CD1c-positive myeloid dendritic cell (primary cell): ENCODE measurements around the gene TOMM5.

Source experiments
- DNase-seq: peaks from one replicate; pipeline ENCODE4 v3.0.0-alpha.2; 2016; ENCODE audit errors: extremely low spot score

The TOMM5 gene

DNA sequence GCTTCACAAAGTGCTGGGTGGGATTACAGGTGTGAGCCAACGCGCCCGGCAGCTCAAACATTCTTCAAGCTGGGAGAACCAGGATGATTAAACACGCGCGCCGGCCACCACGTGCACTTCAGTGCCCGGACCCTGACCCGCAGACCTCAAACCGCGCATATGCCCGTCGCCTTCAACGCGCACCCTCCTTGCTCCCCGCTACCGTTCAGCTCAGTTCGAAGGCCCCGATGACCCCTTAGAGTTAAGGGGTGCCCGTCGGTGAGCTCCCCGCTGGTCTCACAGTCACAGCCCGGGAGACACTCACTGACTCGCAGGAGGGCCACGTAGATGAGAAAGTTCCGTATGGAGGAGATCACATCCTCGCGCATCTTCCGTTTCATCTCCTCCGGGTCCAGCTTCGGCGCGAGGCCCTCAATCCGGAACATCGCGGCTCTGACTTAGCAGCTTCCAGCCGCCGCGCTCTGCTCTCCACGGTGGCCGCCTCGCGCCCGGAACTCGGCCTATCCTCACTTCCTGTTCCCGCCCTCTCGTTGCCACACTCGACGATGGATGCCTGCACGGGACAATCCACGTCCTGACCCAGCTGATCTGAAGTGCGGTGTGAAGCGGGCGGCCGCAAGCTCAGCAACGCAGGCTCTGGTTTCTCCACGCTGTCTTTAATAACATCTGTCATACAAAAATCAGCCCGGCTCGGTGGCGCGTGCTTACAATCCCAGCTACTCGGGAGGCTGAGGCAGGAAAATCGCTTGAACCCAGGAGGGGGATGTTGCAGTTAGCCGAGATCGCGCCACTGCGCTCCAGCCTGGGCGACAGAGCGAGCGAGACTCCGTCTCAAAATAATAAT lies at the start of gene TOMM5:
TOMM5 (minus strand) TSS at position 490 of the 844 bp plus-strand sequence; CDS start at position 425, 65 bp downstream.
- DNase-seq: peak; percentile 94

DNA sequence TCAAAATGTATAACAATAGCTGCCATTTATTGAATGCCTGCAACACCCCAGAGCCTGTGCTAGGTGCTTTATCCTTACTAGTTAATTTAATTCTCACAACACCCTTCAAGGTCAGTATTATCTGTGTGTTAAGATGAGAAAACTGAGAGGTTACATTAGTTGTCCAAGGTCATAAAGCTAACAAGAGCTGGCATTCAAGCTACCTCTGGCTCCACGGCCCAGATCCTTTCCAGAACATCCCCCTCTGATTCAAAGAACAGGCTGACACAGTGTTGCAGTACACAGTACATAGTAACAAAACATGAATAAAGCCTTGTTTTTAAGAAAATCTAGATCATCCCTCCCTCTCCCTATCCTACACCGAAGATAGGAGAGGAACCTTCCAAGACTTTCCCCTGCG lies 48.9 kb upstream of the TOMM5 start:
- DNase-seq: no peak

DNA sequence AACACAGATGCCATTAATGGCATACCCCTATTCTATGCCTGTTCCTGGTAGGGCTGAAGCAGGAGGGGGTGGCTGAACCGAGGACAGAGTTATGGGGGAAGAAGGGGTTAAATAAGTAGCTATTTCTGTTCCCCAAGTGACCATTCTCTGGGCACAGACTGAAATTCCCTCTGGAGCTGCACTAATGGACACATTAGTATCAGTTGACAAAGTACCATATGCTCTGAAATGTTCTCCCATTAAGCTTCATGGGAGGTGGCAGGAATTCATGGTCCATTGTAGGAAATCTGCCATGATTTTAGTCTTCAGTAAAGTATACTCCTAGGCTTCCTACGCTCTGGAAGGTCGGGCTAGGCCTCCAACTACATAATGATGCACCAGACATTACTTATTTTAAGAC lies 47.8 kb upstream of the TOMM5 start:
- no peak for DNase-seq

DNA sequence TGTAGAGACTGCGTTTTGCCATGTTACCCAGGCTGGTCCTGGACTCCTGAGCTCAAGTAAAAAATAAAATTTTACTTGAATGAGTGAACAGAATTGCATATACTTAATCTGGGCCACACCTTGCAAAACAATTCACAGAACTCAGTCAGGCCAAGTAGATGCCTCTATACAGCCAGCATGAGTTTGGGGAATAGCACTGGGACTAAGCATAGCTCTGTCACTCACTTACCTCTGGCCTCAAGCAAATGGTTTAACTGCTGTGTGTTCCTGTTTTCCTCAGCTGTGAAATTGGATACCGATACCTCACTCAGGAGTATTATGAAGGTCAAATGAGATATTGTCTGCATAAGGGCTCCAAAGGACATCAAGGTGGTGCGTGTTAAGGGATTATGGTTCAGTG lies 47.4 kb upstream of the TOMM5 start:
- no peak for DNase-seq

DNA sequence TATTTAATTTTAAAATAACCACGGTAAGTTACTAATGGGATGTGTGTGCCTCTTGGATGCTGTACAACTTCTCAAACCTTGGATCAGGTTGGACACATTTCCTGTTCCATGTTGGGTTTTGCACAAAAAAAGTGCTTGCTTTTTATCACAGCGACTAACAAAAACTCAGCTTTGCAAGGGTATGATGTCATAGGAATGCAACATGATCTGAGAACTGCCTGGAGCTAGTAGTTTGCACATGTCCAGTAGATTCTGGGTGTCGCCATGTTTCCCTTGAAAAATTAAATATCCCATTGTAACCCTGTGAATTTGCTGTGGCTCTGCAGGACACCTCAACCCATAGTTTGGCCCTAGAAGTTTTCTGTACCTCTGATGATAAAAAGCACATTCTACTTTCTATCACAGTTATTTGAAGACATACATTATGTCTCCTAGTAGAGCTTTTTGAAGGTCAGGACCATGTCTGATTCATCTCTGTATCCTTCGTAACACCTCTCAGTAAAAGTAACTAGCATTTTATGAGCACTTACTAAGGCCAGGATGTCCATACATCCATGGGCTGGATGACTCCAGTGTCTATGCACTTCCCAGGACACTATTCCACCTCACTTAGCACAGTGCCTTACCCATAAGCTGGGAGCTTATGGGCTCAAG lies 46.8 kb upstream of the TOMM5 start:
- no peak for DNase-seq

DNA sequence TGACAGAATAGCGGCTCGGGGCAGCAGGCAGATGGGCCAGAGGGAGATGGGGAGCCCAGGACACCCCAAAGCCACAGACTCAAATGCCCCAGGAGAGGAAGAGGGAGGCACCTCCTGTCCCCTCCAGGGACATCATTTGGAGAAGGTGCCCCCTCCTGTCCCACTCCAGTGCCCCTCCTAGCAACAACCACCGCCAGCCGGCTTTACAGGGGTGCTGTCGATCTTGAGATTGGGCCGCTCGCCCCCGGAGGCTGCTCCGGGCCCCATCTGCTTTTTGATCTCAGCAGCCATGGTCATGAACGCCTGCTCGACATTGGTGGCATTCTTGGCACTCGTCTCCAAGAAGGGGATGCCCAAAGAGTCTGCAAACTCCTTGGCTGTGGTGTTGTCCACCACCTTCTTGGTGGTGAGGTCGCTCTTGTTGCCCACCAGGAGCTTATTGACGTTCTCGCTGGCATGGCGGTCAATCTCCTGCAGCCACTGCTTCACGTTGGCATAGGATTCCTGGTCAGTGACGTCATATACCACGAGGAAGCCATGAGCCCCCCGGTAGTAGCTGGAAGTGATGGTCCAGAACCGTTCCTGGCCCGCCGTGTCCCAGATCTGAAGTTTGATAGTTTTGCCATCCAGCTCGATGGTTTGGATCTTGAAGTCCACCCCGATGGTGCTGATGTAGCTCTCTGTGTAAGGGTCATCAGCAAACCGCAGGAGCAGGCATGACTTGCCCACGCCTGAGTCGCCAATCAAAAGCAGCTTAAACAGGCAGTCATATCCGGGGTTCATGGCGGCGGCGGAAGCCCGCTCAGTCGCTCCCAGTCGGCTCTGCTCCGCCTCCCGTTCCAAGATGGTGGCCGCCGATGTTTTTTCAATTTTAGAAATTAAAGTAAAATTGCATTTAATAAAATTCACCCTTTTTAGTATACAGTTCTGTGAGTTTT lies 44.4 kb upstream of the TOMM5 start:
- no peak for DNase-seq

DNA sequence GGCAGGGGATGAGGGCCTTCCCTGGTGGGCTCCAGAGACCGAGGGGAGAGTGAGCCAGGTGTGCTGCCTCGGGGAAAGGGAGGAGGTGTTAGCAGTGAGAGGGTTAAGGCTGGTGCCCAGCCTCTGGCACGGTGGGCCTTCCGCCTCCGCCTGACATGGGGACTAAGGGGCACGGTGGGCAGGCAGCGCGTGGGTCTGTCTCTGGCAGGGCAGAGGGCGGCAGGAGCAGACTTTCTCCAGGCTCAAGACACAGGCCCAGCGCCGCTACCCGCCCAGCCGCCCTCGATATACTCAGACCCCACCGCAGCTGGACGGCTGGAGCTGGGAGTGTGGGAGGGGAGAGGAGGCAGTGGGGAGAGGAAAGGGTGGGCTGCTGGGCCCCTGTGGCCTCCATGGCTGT lies 43.4 kb upstream of the TOMM5 start:
- no peak for DNase-seq

DNA sequence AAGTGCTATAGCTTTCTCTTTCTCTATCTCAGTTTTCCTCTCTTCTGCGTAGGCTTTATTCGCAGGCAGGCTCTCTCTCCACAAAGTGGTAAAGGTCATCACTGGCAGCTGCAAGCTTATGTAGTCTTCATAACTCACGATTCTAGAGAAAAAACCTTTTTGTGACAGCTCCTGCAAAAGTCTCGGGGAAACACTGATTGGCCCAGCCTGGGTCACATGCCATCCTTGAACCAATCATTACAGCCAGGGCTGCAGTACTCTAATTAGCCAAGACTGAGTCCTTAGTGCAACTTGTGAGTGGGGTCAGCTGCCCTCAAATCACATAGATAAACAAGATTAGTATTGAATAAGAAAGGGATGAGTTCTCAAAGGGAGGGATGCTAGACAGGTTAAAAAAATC lies 40.1 kb upstream of the TOMM5 start:
- DNase-seq: no peak

DNA sequence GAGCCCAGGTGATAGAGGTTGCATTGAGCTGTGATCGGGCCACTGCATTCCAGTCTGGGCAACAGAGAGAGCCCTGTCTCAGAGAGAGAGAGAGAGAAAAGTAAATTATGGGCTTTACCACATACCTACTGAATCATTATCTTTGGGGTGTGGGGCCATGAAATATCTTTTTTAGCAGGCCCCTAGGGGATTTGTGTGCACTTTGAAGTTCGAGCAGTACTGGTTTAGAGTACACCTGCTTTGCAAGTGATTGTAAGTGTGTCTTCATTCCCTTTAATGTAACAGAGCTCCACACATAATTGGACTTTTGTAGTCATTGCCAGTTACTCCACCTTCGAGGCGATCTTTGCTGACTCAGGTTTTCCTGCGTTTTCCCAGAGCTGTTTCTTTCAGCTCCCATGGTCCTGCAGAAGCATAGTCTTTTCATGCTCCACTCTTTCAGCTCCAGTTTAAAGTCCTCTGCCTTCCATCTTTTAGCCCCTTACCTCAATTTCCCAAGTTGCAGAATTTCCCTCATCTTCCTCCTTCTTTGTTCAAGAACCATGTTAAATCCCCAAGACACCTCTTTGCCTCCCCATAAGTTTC lies 34.4 kb upstream of the TOMM5 start:
- no peak for DNase-seq

DNA sequence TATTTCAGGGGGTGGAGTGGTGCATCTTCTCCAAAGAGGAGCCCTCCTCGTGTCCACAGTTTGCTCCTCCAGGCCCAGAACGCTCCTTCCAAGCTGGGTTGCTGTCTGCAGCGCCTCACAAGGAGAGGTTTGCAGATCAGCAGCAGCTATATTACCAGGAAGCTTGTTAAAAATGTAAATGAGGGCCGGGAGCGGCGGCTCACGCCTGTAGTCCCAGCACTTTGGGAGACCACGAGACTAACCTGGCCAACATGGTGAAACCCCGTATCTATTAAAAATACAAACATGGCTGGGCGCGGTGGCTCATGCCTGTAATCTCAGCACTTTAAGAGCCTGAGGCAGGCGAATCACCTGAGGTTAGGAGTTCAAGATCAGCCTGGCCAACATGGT lies 33.4 kb upstream of the TOMM5 start:
- DNase-seq: no peak

DNA sequence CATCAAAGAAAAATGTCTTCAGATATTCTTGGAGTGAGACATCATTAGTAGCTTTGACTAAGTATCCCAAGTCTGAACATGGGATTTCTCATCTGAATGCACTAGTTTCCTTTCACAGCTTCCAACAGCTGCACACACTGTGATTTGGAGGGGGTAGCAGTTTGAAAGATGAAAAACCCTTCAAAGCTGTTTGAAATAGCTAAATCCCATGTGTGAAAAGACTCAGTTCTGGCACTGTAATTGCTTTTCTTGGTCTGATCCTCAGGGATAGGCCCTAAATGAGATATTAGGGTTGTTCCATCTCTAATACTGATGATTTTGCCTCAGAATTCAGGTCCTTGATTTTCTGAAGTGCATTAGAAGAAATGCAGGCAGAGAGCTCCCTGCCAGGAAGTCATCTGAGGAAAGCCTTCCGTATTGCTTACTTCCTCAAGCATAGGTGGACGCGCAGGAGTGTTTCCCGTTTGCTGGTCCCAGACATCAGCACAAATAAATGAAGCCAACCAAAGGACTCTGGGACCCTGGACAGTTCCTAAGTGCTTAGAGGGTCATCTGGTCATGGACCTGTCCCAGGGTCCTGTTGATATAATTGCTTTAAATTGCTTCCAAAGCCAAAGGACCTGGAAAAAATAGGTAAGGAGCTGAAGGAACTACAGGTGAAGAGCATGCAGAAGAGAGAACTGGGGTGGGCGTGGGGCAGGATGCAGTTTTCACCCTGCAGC lies 32.8 kb upstream of the TOMM5 start:
- no peak for DNase-seq

DNA sequence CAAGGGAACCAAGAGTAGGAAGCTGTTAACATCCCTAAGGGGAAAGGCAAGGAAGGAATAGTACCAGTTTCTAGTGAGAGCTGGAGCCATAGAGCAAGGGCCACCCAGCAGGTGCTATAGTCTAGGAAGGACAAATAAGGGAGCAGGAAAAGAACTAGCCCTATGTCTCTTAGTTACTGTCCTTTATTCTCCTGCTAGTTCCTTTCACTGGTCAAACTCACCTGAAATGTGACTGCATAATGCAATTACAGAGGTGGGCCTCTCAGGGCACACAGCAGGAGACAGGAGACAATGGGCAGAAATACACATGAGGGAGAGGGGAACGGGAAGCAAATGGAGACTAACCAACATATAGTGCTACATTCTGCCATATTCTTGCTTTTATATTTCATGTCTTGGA lies 31.7 kb upstream of the TOMM5 start:
- DNase-seq: no peak

DNA sequence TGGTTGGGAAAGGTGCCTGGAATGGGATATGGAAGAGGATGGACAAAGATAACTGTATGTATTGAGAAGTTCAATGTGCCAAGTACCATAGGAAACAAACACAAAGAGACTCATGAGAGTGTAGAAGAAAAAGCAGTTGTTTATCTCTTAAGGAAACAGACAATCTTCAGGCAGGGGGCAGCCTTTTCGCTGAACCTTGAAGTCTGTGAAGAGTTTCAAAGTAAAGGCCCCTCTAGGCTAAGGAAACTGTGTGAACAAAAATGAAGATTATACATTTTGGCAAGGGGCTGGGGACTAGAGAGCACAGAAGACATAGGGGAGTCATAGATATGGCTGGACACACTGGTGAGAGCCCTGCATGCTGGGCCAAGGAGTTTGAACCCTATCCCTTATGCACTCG lies 30.9 kb upstream of the TOMM5 start:
- DNase-seq: no peak

DNA sequence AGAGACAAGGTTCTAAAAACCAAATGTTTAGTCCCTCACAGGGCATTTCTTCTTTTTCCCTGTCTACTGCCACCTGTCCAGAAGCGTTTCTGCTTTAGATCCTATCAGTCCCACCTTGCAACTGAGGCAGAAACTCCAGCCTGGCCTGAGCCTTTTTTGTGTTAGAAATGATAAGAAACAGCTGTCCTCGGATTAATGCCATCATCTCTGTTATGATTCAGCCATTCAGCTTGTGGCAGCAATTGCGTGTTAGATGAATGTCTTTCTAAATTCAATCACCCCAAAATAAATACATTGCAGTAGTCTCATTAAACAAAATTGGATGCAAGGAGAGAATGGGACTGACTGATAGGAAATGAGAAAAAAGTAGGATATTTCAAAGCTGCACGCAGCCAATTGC lies 30.1 kb upstream of the TOMM5 start:
- DNase-seq: no peak

DNA sequence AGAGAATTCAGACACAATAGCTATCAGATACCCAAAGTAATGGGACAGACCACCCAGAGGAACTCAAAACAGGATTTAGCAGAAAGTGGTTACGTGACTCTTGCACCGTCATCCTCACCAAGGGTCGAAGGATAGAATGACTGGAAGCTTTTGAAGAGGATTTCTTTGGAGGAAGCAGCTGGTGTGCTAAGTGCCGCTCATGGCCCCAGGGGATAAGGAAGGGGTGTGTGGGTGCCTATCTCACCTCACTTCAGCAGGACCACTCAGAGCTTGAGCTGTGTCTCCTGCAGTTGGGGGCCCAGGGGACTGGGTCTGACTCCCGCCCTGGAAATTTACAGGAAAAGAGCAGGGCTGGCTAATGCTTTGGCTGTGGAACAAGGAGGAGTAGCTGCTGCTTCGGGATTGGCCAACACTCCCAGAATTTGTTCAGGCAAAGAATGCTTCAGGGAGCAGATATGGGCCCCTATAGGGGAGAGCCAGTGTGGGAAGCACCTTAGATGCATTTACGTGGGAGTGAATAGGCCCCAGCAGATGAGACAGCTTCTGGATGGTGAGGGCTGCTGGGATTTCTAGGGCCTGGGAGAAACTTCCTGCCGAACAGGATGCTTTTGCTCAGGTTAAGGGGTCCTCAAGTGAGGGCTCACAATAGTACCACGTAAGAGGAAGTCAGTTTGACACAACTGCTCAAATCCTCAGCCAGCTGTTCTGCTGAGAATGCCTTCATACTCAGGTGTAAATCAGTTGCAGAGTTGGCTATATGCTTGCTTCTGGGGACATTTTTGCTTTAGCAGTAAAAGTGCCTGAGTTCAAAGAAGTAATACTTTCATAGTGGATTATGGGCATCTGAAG lies 29.1 kb upstream of the TOMM5 start:
- no peak for DNase-seq

DNA sequence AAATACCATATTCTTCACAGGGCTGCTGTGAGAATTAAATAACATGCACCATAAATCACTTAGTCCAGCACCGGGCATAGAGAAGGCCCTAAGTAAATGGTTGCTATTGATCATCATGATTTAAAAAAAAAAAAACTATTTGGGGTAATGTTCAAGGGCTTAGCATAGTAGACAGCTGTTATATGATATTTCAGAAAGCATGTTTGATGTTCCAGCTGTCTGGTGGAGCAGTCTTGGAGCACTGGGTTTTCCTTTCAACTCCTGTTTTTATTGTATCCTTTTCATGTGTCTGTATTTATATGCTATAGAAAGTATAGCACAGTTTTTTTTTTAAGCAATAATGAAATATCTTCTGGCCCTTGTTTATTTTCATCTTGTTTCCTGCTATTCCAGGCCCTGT lies 28.0 kb upstream of the TOMM5 start:
- DNase-seq: no peak

DNA sequence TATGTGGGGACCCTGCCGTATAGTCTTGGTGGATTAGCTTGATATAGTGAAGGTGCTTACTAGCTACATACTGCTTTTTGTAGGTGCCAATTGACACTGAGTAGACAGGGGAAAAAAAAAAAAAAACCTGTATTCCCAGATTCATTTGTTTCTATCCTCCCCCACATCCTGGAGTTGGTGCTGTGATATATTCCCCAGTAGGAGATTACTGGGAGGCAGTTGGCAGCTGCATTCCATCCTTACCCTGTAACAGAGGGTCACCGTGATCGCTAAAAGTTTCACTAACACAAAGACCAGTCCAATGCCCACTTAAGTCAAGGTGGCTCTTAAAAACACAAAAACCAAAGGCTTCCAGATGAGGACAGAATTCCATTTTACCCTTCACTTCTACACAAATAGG lies 27.4 kb upstream of the TOMM5 start:
- no peak for DNase-seq

DNA sequence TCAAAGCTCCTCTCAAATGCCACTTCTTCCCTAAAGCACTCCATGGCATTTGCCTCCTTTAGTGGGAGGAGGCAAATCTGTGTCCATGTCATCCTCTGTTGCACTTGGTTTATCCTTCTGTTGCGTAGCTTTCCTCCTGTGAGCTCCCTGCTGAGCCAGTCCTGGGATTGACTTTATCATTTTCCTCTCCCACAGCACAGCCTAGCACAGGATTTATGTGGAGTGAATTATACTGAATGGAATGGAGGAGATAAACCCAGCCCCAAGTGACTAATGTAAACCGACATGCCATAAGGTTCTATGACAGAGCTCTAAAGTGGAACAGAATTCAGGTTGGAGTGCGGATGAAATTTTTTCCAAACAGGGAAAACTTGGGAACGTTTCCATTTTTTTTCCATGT lies 26.4 kb upstream of the TOMM5 start:
- DNase-seq: no peak

DNA sequence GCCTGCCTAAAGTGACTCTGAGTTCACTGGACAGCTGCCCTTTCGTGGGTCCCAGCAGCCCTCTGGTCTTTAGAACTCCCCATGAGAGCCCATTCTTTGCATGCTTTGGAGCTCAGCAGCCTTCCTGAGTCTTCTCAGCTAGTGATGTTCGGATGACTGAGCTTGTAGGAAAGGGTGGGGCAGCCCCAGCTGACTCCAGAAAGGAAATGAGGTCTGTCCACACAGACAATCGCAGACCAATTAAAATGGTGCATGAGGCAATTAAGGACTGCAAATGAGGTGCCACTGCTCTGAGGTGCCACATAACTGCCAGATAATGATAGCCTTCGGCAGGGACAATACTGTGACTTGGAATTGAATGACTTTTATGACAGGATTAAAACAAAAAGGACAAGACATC lies 25.4 kb upstream of the TOMM5 start:
- DNase-seq: no peak

DNA sequence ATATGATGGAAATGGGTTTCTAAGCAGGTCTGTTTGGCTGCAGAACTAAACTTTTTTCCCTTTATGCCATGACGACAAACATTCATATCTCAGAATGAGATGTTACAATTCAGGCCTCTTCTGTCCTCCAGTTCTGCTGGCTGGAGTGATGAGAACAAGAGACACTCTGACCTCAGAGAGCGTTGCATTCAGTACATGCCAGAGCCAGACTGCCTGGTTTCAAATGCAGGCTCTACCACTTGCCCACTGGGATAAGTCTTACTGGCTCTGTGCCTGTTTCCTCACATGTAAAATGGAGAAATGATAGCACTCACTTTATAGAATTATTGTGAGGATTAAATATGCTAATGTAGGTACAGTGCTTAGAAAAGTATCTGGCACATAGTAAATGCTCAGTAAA lies 24.8 kb upstream of the TOMM5 start:
- DNase-seq: no peak
